ENCODE measurements around the gene PIP5K1B.

The PIP5K1B gene

GRCh38 chr9:68804911-68805889 lies 100.2 kb downstream of the PIP5K1B start:
- Histone ChIP-seq H3K4me3 (ENCODE audit: low read length) (no peak overlapping the region), H3K4me1 (ENCODE audit: control insufficient read depth, insufficient read depth, low read length) (peaks cover 8% of the 10 kb centered on the region)

GRCh38 chr9:68805890-68806517 lies 101.0 kb downstream of the PIP5K1B start:
- H3K4me1 ChIP-seq (ENCODE audit: control insufficient read depth, insufficient read depth, low read length): peaks cover 8% of the 10 kb centered on the region
- no peak overlapping the region for H3K9ac ChIP-seq (ENCODE audit: low read length)
- H3K4me3 ChIP-seq (ENCODE audit: low read length): no peak overlapping the region
- no peaks in the 10 kb centered on the region for H3K9me3 ChIP-seq (ENCODE audit: control insufficient read depth, low read length)
- H3K36me3 ChIP-seq (ENCODE audit: control insufficient read depth, insufficient read depth, low read length): no peaks in the 10 kb centered on the region
- H3K27me3 ChIP-seq (ENCODE audit: control insufficient read depth, insufficient read depth, low read length): no peaks in the 10 kb centered on the region

More at GRCh38 chr9:68804911-68805889, 100.2 kb downstream of the PIP5K1B start:
- H3K27me3 ChIP-seq (ENCODE audit: control insufficient read depth, insufficient read depth, low read length): no peaks in the 10 kb centered on the region
- no peak overlapping the region for H3K9ac ChIP-seq (ENCODE audit: low read length)
- no peaks in the 10 kb centered on the region for H3K36me3 ChIP-seq (ENCODE audit: control insufficient read depth, insufficient read depth, low read length)
- H3K9me3 ChIP-seq (ENCODE audit: control insufficient read depth, low read length): no peaks in the 10 kb centered on the region

GRCh38 chr9:68808338-68808890 lies 103.4 kb downstream of the PIP5K1B start:
- H3K27me3 ChIP-seq (ENCODE audit: control insufficient read depth, insufficient read depth, low read length): no peaks in the 10 kb centered on the region
- no peaks in the 10 kb centered on the region for H3K36me3 ChIP-seq (ENCODE audit: control insufficient read depth, insufficient read depth, low read length)
- peaks cover 8% of the 10 kb centered on the region for H3K4me1 ChIP-seq (ENCODE audit: control insufficient read depth, insufficient read depth, low read length)
- no peak overlapping the region for H3K9ac ChIP-seq (ENCODE audit: low read length)
- no peaks in the 10 kb centered on the region for H3K9me3 ChIP-seq (ENCODE audit: control insufficient read depth, low read length)
- no peak overlapping the region for H3K4me3 ChIP-seq (ENCODE audit: low read length)

- Histone ChIP-seq H3K27me3 (ENCODE audit: control insufficient read depth, insufficient read depth, low read length) (no peaks in the 10 kb centered on the region), H3K4me1 (ENCODE audit: control insufficient read depth, insufficient read depth, low read length) (peaks cover 4% of the 10 kb centered on the region), H3K4me3 (ENCODE audit: low read length) (no peak overlapping the region), H3K36me3 (ENCODE audit: control insufficient read depth, insufficient read depth, low read length) (no peaks in the 10 kb centered on the region), H3K9ac (ENCODE audit: low read length) (no peak overlapping the region), H3K9me3 (ENCODE audit: control insufficient read depth, low read length) (no peaks in the 10 kb centered on the region)
These were observed 112.2 kb downstream of the PIP5K1B start for GRCh38 chr9:68817079-68817875.

GRCh38 chr9:68819065-68819464 lies 114.0 kb downstream of the PIP5K1B start:
- H3K36me3 ChIP-seq (ENCODE audit: control insufficient read depth, insufficient read depth, low read length): no peaks in the 10 kb centered on the region
- peaks cover 7% of the 10 kb centered on the region for H3K4me1 ChIP-seq (ENCODE audit: control insufficient read depth, insufficient read depth, low read length)
- no peak overlapping the region for H3K9ac ChIP-seq (ENCODE audit: low read length)
- H3K9me3 ChIP-seq (ENCODE audit: control insufficient read depth, low read length): no peaks in the 10 kb centered on the region
- no peak overlapping the region for H3K4me3 ChIP-seq (ENCODE audit: low read length)
- no peaks in the 10 kb centered on the region for H3K27me3 ChIP-seq (ENCODE audit: control insufficient read depth, insufficient read depth, low read length)

- Histone ChIP-seq H3K9me3 (ENCODE audit: control insufficient read depth, low read length) (no peaks in the 10 kb centered on the region), H3K4me3 (ENCODE audit: low read length) (no peak overlapping the region), H3K4me1 (ENCODE audit: control insufficient read depth, insufficient read depth, low read length) (peaks cover 7% of the 10 kb centered on the region), H3K27me3 (ENCODE audit: control insufficient read depth, insufficient read depth, low read length) (no peaks in the 10 kb centered on the region), H3K9ac (ENCODE audit: low read length) (no peak overlapping the region), H3K36me3 (ENCODE audit: control insufficient read depth, insufficient read depth, low read length) (no peaks in the 10 kb centered on the region)
These were observed 116.9 kb downstream of the PIP5K1B start for GRCh38 chr9:68821911-68822310.

GRCh38 chr9:68822596-68823165 lies 117.6 kb downstream of the PIP5K1B start:
- Histone ChIP-seq H3K4me1 (ENCODE audit: control insufficient read depth, insufficient read depth, low read length) (peaks cover 7% of the 10 kb centered on the region), H3K36me3 (ENCODE audit: control insufficient read depth, insufficient read depth, low read length) (no peaks in the 10 kb centered on the region), H3K9ac (ENCODE audit: low read length) (no peak overlapping the region), H3K27me3 (ENCODE audit: control insufficient read depth, insufficient read depth, low read length) (no peaks in the 10 kb centered on the region), H3K9me3 (ENCODE audit: control insufficient read depth, low read length) (no peaks in the 10 kb centered on the region), H3K4me3 (ENCODE audit: low read length) (no peak overlapping the region)

GRCh38 chr9:68825762-68826472 lies 120.9 kb downstream of the PIP5K1B start:
- H3K4me3 ChIP-seq (ENCODE audit: low read length): no peak overlapping the region
- no peak overlapping the region for H3K9ac ChIP-seq (ENCODE audit: low read length)
- no peaks in the 10 kb centered on the region for H3K27me3 ChIP-seq (ENCODE audit: control insufficient read depth, insufficient read depth, low read length)

GRCh38 chr9:68827837-68828744 lies 123.1 kb downstream of the PIP5K1B start:
- H3K27me3 ChIP-seq (ENCODE audit: control insufficient read depth, insufficient read depth, low read length): no peaks in the 10 kb centered on the region
- peaks cover 4% of the 10 kb centered on the region for H3K4me1 ChIP-seq (ENCODE audit: control insufficient read depth, insufficient read depth, low read length)
- no peak overlapping the region for H3K9ac ChIP-seq (ENCODE audit: low read length)
- no peaks in the 10 kb centered on the region for H3K36me3 ChIP-seq (ENCODE audit: control insufficient read depth, insufficient read depth, low read length)
- no peak overlapping the region for H3K4me3 ChIP-seq (ENCODE audit: low read length)
- no peaks in the 10 kb centered on the region for H3K9me3 ChIP-seq (ENCODE audit: control insufficient read depth, low read length)

More at GRCh38 chr9:68825762-68826472, 120.9 kb downstream of the PIP5K1B start:
- Histone ChIP-seq H3K4me1 (ENCODE audit: control insufficient read depth, insufficient read depth, low read length) (peaks cover 7% of the 10 kb centered on the region), H3K9me3 (ENCODE audit: control insufficient read depth, low read length) (no peaks in the 10 kb centered on the region), H3K36me3 (ENCODE audit: control insufficient read depth, insufficient read depth, low read length) (no peaks in the 10 kb centered on the region)

GRCh38 chr9:68832101-68832500 lies 127.1 kb downstream of the PIP5K1B start:
- Histone ChIP-seq H3K36me3 (ENCODE audit: control insufficient read depth, insufficient read depth, low read length) (no peaks in the 10 kb centered on the region), H3K9ac (ENCODE audit: low read length) (no peak overlapping the region), H3K4me1 (ENCODE audit: control insufficient read depth, insufficient read depth, low read length) (peaks cover 4% of the 10 kb centered on the region), H3K27me3 (ENCODE audit: control insufficient read depth, insufficient read depth, low read length) (no peaks in the 10 kb centered on the region), H3K9me3 (ENCODE audit: control insufficient read depth, low read length) (no peaks in the 10 kb centered on the region), H3K4me3 (ENCODE audit: low read length) (no peak overlapping the region)
